Left forelimb (tissue), 1 donor: ENCODE results near the gene IL6.
"Not testable (repeated sequence)": the region's sequence is repeated elsewhere in the genome, so short reads cannot be mapped to it uniquely, and the experiment has no call there.

Experiments used
- DNase-seq: peaks from one replicate; pipeline ENCODE4 v3.0.0-alpha.2; 2018; ENCODE audit warnings: low spot score

Gene IL6

DNA sequence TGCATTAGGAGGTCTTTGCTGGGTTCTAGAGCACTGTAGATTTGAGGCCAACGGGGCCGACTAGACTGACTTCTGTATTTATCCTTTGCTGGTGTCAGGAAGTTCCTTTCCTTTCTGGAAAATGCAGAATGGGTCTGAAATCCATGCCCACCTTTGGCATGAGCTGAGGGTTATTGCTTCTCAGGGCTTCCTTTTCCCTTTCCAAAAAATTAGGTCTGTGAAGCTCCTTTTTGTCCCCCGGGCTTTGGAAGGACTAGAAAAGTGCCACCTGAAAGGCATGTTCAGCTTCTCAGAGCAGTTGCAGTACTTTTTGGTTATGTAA is 675 bp downstream of the IL6 start:
- DNase-seq: no peak

DNA sequence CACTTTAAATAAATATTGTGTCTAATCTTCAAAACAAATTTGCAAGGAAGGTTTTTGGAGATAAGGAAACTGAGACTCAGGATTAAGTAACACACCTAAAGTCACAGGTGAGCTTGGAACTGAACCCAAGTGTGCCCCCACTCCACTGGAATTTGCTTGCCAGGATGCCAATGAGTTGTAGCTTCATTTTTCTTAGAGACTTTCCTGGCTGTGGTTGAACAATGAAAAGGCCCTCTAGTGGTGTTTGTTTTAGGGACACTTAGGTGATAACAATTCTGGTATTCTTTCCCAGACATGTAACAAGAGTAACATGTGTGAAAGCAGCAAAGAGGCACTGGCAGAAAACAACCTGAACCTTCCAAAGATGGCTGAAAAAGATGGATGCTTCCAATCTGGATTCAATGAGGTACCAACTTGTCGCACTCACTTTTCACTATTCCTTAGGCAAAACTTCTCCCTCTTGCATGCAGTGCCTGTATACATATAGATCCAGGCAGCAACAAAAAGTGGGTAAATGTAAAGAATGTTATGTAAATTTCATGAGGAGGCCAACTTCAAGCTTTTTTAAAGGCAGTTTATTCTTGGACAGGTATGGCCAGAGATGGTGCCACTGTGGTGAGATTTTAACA is 1.5 kb downstream of the IL6 start:
- DNase-seq: no peak

DNA sequence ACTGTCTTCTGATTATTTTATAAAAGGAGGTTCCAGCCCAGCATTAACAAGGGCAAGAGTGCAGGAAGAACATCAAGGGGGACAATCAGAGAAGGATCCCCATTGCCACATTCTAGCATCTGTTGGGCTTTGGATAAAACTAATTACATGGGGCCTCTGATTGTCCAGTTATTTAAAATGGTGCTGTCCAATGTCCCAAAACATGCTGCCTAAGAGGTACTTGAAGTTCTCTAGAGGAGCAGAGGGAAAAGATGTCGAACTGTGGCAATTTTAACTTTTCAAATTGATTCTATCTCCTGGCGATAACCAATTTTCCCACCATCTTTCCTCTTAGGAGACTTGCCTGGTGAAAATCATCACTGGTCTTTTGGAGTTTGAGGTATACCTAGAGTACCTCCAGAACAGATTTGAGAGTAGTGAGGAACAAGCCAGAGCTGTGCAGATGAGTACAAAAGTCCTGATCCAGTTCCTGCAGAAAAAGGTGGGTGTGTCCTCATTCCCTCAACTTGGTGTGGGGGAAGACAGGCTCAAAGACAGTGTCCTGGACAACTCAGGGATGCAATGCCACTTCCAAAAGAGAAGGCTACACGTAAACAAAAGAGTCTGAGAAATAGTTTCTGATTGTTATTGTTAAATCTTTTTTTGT is 2.3 kb downstream of the IL6 start:
- DNase-seq: no peak

DNA sequence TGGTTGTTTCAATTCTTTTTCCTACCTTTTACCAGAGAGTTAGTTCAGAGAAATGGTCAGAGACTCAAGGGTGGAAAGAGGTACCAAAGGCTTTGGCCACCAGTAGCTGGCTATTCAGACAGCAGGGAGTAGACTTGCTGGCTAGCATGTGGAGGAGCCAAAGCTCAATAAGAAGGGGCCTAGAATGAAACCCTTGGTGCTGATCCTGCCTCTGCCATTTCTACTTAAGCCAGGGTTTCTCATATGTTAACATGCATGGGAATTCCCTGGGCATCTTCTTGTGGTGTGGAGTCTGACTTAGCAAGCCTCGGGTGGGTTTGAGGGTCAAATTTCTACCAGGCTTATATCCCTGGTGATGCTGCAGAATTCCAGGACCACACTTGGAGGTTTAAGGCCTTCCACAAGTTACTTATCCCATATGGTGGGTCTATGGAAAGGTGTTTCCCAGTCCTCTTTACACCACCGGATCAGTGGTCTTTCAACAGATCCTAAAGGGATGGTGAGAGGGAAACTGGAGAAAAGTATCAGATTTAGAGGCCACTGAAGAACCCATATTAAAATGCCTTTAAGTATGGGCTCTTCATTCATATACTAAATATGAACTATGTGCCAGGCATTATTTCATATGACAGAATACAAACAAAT is 3.2 kb downstream of the IL6 start:
- DNase-seq: no peak

DNA sequence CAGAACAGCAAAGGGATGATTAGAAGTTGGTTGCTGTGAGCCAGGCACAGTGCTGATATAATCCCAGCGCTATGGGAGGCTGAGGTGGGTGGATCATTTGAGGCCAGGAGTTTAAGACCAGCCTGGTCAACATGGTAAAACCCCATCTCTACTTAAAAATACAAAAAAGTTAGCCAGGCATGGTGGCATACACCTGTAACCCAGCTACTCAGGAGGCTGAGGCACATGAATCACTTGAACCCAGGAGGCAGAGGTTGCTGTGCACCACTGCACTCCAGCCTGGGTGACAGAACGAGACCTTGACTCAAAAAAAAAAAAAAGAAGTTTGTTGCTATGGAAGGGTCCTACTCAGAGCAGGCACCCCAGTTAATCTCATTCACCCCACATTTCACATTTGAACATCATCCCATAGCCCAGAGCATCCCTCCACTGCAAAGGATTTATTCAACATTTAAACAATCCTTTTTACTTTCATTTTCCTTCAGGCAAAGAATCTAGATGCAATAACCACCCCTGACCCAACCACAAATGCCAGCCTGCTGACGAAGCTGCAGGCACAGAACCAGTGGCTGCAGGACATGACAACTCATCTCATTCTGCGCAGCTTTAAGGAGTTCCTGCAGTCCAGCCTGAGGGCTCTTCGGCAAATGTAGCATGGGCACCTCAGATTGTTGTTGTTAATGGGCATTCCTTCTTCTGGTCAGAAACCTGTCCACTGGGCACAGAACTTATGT is 4.1 kb downstream of the IL6 start:
- no peak for DNase-seq

DNA sequence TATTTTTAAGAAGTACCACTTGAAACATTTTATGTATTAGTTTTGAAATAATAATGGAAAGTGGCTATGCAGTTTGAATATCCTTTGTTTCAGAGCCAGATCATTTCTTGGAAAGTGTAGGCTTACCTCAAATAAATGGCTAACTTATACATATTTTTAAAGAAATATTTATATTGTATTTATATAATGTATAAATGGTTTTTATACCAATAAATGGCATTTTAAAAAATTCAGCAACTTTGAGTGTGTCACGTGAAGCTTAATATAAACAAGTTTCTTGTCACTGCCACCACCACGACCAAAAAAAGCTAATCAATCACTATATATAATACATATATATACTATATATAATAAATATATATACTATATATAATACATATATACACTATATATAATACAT is 4.8 kb downstream of the IL6 start:
- DNase-seq: no peak

DNA sequence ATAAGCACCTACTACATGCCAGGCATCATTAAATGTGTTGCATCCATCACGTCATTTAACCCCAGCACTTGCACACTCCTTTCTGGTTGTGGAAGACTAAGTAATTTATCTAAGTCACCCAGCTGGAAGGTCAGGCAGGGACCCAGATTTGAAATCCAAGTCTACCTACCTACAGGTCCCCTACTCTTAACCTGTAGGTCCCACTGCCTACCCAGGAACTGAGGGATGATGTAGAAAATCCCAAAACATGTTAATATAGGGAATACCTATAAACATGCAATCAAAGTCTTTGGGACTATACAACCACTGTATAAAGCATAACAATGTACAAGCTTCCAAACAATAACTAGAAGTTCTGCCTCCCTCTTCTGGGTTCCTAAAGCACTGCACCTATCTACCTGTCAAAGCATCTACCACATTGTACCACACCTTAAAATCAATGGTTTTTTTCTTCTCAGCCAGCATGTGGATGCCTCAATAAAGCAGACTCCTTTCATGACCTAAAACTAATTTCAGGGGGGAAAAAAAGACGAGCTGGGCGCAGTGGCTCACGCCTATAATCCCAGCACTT is 5.6 kb downstream of the IL6 start:
- DNase-seq: no peak

DNA sequence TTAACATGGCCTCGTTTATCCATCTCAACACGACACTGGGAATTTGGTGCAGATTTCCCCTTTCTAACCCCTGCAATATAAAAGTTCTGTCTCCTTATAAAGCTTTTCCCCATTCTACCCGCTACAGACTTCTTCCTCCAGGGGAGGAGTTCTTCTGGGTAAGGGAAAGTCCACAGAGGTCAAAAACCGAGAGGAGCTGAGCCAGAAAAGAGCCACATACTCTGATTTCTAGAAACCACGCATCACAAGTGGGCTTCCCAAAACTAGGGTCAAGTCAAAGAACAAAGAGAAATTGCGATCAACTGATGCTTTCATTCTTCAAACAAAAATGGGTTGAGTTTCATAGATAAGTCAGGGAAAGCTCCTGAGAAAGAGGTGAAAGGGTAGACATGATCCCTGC is 6.8 kb downstream of the IL6 start:
- DNase-seq: no peak

DNA sequence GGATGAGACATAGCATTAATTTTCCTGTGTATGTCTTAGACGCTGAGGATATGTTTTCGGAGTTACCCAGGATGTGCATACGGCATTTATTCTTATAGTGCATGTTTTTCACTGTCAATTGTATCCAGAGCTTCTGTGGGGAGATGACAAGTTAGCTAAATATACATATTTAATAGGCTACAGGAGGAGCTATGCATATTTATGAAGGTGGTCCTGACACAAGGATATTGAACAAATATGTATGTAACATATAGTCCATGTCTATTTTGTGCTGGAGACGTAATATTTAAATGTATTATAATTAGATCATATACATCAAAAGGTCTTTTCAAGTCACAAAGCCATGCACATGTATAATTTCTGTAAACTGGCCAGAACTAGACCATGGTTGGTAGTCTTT is 16.0 kb downstream of the IL6 start:
- no peak for DNase-seq

DNA sequence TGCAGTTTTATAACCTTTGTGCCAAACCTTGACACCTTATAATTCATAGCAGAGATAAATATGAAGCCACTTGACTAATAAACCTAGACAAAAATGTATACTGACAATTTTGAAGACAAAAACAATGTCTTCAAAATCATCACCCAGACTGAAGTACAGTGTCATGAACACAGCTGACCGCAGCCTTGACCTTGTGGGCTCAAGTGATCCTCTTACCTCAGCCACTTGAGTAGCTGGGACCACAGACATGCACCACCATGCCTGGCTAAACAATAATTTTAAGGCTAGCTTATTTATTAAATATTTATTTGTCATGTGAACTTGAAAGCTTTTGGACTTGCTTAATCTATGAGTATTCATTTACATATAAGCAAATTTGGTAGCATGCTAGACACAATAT is 24.3 kb downstream of the IL6 start:
- DNase-seq: no peak

DNA sequence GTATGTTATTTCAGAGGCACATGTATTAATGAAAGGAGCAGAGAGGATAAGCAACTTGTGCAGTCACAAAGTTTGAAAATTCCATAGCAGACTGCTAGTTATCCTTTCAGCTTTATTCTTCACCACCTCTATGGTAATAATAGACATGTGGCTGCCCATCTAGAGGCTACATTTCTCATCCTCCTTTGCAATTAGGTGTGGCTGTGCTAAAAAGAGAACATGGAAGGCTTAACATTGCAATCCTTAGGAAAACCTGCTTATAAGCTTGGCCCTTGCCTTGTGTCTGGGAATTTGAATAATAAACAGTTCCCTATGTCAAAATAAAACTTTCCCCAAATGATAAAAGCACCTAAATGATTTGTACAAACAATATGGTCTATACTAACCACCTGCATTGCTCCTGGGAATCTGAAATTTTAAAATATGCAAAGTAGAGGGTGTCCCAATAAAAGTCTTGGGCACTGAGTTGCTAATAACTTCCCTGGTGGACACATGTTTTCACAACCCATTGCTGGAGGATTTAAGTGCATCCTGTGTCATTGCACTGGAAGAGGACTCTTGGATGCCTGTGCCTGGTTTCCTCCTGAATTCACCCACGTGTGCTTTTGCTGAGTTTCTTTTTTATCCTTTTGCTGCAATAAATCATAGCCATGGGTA is 30.5 kb downstream of the IL6 start:
- no peak for DNase-seq

DNA sequence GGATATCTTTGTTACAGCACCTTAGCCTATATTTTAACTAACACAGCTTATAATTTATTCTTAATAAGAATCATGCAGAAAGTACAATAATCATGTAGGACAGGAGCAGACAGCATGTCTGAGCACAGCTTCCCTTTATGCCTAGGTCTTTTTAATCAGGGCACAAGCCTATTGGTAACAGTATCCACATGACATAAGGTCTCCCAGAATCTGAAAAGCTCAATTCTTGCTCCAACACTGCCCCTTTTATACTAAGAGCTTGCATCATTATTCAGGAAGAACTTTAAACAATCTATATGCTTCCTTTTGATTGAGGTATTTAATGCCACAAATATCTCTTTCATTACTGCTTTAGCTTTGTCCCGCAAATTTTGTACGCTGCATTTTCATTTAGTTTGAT is 31.6 kb downstream of the IL6 start:
- DNase-seq: no peak

DNA sequence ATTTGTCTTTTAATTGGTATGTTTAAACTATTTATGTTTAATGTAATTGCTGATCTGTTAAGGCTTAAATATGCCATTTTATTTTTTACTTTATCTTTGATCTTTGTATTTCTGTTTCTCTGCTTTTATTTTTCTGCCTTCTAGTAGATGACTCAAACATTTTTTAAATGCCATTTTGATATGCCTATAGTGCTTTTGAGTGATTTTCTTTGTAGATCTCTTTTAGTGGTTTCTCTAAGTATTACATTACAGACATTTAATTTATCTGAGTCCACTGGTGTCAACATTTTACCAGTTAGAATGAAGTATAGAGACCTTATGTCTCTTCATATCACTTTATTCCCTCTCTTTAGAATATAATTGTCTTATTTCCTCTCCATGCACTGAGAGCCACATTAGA is 32.7 kb downstream of the IL6 start:
- no peak for DNase-seq

DNA sequence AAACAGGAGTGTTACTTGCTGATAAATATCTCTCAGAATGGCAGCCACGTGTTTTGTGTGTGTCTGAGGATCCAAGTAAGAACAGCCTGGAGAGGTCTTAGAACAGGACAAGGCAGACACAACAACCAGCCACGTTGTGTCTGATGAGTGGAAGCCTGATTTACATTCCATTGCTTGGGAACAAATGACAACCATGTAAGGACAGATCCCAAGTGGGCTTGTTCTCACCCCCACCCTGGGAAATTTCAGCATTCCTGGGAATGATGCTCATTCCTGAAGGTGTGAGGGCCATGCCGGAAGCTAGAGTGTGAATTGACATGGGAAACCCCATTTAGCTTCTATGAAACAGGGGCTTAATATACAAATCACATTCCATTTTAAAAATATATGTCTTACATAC is 35.9 kb downstream of the IL6 start:
- DNase-seq: no peak

DNA sequence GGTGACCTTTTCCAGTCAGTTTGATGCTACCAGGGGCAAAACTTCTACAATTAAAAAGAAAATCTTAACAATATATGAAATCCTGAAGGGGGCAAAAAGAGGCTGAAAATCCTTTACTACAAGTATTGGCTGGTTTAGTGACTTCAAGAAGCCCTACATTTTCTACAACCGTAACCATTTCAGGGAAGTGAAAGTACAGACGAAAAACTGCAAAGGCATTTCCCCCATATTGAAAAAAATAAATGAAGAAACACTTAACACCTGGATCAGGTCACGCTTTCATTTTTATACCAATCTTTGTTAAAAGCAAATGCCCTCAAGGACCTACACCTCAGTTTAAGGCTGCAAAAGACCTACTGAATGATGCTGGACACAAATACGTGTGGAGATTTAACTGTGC is 38.6 kb downstream of the IL6 start:
- no peak for DNase-seq

DNA sequence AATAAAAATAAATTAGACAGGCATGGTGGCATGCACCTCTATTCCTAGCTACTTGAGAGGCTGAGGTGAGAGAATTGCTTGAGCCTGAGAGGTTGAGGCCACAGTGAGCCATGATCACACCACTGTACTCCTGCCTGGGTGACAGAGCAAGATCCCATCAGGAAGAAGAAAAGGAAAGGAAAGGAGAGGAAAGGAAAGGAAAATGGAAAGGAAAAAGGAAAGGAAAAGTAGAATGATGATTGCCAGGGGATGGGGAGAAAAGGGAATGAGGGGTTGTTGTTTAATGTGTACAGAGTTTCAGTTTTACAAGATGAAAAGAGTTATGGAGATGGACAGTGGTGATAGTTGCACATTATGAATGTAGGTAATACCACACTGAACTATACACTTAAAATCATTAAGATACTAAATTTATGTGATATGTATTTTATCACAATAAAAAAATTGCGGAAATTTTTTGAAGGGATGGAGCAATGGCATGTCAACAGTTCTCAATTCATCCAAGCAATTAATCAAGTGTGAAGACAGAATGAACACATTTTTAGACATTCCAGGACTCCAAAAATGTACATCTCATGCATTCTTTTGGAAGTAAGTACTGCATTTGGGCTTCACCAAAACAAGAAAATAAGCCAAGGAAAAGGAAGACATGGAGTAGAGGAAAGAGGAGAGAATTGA is 44.3 kb downstream of the IL6 start:
- DNase-seq: no peak

DNA sequence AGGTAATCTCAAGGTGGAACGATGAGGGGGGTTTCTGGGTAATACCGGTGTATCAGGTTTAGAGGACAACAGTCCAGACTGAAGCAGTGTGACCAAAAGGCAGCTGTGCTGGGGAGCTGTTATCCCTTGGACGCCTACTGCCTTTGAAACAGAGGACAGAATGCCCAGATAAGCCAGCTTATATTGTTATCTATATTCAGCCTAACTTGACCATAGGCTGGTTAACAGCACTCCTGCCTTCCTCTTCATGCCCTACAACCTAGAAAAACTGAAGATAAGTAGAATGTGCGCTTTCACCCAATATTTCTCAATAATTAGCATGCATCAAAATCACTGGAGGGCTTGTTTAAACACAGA is 44.9 kb downstream of the IL6 start:
- DNase-seq: no peak

DNA sequence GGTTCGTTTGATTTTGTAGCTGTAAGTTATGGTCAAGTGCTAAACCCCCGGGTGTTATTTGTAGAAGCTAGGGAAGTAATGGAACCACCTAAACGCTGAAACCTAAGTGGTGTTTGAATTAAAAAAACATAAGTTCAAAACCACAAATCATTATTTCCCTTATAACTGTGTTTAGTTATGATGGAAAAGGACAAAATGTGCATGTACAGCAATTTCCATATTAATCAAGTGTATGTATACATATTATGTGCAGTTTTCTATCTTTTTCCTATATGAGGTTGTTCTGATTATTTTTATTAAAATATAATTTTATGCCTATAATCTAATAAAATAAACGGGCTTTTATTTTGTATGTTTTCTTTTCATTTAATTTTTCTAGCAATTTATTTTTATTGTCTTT is 45.9 kb downstream of the IL6 start:
- no peak for DNase-seq

DNA sequence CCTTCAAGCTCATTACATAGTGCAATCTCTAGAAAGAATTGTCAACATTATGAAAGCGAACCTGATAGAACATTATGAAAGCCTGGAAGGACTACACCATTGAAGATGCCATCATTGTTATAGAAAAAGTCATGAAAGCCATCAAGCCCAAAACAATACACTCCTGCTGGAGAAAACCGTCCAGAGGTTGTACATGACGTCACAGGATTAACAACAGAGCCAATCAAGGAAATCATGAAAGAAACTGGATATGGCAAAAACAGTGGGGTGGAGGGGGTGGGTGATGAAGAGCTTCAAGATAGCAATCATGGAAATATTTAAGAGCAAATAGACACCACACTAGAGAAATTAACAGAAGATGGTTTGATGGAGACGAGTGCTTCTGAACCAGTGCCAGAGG is 50.0 kb downstream of the IL6 start:
- DNase-seq: no peak

DNA sequence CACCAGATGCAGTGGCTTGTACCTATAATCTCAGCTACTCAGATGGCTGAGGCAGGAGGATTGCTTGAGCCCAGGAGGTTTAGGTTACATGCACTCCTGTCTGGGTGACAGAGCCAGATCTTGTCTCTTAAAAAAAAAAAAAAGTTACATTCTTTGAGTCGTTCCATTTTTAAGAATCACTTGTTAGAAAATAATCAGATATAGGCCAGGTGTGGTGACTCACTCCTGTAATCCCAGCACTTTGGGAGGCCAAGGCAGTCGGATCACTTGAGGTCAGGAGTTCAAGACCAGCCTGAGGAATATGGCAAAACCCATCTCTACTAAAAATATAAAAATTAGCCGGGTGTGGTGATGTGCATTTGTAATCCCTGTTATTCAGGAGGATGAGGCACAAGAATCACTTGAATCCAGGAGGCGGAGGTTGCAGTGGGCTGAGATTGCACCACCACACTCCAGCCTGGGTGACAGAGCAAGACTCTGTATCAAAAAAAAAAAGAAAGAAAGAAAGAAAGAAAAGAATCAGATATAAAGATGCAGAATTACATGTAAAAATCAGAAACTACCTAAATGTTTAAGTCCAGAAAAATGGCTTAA is 52.8 kb downstream of the IL6 start:
- not testable (repeated sequence) for DNase-seq

DNA sequence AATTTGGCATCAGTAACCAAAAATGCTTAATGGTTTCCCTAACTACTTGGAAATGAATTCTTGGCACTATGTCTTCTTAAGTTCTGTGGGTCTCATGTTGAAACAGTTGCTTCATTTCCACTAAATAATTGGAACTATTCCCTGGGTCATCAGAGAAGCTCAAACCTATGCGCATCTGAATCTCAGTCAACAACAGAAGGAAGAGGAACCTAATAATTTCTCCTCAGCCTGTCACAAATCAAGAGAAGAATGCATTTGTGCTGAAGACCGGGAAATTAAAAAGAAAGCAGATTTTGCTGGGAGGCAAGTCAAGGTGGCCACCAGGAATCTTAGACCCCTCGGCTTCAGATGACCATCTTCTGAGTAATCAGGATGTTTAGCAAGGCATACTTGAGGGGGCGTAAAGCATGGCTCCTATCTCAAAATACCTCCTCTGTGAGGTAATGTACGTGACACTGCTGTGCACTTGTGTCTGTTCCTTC is 54.3 kb downstream of the IL6 start:
- DNase-seq: no peak
